ENCODE results near the gene ATAD1. TPM values are rescaled to one million over a fixed set of nuclear protein-coding genes. Genes with fewer than 3 reads are reported as not detected.

Gene ATAD1
- total and polyA plus RNA-seq, 9 donors, result 21.5 to 51.0 (median 39.1) TPM

DNA sequence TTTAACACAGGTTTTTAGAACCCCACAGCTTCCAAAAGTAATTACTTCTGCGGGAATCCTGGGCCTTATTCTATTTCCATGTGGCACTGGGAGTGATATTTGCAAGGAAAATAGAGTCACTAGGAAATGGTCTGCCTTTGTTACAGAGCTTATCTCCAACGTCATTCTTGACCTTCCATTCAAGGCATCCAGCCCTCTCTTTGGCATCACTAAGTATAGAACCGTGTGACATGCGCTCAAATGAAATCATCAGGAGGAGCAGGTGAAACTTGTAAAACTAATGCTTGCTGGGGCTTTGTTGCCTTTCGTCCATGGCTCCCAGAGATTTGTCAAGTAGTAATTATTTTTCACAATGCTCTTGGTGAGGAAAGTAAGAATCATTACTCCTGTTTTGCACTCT lies 84.9 kb downstream of the ATAD1 start:
- H3K36me3 ChIP-seq, result no peaks in the 10 kb centered on the region
- intact Hi-C loops (cut with DNase I), result loop anchor here in 3 of 4 donors (5.0 to 10.0 kb wide), 2 partner anchors 76 to 198 kb away; partner anchors contain the start of gene PAPSS2 (in 1 of the 3)
- 73 to 77% (median 76%) methylated on average over 5 of the region's 5 CpGs for WGBS, 3 donors
- no peak overlapping the region for H3K4me3 ChIP-seq
- no peaks in the 10 kb centered on the region for H3K27me3 ChIP-seq
- H3K27ac ChIP-seq, result no peak overlapping the region
- no peaks in the 10 kb centered on the region for H3K9me3 ChIP-seq
- peaks cover 3% of the 10 kb centered on the region for H3K4me1 ChIP-seq (ENCODE audit: insufficient read depth)
- TF ChIP-seq EP300 (IDR thresholded peaks at IDR 0.05) (no peak), POLR2A (IDR thresholded peaks at IDR 0.05) (no peak)
- TF ChIP-seq, protein P1, sequence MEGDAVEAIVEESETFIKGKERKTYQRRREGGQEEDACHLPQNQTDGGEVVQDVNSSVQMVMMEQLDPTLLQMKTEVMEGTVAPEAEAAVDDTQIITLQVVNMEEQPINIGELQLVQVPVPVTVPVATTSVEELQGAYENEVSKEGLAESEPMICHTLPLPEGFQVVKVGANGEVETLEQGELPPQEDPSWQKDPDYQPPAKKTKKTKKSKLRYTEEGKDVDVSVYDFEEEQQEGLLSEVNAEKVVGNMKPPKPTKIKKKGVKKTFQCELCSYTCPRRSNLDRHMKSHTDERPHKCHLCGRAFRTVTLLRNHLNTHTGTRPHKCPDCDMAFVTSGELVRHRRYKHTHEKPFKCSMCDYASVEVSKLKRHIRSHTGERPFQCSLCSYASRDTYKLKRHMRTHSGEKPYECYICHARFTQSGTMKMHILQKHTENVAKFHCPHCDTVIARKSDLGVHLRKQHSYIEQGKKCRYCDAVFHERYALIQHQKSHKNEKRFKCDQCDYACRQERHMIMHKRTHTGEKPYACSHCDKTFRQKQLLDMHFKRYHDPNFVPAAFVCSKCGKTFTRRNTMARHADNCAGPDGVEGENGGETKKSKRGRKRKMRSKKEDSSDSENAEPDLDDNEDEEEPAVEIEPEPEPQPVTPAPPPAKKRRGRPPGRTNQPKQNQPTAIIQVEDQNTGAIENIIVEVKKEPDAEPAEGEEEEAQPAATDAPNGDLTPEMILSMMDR (IDR thresholded peaks at IDR 0.05), result no peak
- DNase-seq, result no peak

DNA sequence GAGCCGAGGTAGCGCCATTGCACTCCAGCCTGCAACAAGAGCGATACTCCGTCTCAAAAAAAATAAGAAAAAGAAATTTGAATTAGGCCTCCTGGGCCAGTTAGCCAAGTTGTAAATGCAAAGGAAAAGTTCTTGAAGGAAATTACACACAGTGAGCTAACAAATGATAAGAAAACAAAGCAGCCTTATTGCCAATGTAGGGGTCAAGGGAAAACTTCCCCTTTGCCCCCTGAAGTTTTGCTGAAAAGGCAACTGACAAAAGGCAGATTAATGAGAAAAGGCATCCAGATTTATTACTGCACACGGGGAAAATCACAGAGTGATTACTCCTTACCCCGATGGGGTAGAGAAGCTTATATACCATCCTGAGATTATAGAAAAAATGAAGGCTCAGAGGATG lies 88.1 kb downstream of the ATAD1 start:
- no peak overlapping the region for H3K27ac ChIP-seq
- DNase-seq, result no peak
- WGBS, 3 donors, result 76 to 84% (median 81%) methylated on average over 6 of the region's 6 CpGs
- no peaks in the 10 kb centered on the region for H3K9me3 ChIP-seq
- no peak overlapping the region for H3K4me3 ChIP-seq
- H3K4me1 ChIP-seq (ENCODE audit: insufficient read depth), result peaks cover 2% of the 10 kb centered on the region
- no peaks in the 10 kb centered on the region for H3K36me3 ChIP-seq
- no peaks in the 10 kb centered on the region for H3K27me3 ChIP-seq
- intact Hi-C loops (cut with DNase I), result loop anchor here in 3 of 4 donors (5.0 to 10.0 kb wide), 2 partner anchors 73 to 195 kb away; partner anchors contain the start of gene PAPSS2 (in 1 of the 3)
- TF ChIP-seq, protein P1 (IDR thresholded peaks at IDR 0.05), result no peak
- no peak for TF ChIP-seq POLR2A (IDR thresholded peaks at IDR 0.05)
- TF ChIP-seq EP300 (IDR thresholded peaks at IDR 0.05), result no peak

DNA sequence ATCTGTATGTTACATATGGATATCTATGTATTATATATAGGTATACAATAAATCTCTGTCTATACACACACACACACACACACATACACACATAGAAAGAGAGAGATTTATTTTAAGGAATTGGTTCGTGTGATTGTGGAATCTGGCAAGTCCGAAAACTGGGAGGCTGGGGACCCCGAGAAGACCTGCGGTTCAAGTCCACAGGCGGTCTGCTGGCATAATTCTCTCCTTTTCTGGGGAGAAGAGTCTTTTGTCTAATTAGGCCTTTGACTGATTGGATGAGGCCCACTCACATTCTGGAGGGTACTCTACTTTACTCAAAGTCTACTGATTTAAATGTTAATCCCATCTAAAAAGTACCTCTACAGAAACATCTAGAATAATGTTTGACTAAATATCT lies 93.2 kb downstream of the ATAD1 start:
- Histone ChIP-seq H3K4me1 (ENCODE audit: insufficient read depth) (no peaks in the 10 kb centered on the region), H3K4me3 (no peak overlapping the region), H3K9me3 (no peaks in the 10 kb centered on the region), H3K27me3 (no peaks in the 10 kb centered on the region), H3K36me3 (no peaks in the 10 kb centered on the region), H3K27ac (no peak overlapping the region)
- DNase-seq, result no peak
- WGBS, 3 donors, result 96 to 98% (median 97%) methylated on average over 5 of the region's 5 CpGs
- TF ChIP-seq EP300 (IDR thresholded peaks at IDR 0.05) (no peak), POLR2A (IDR thresholded peaks at IDR 0.05) (no peak)
- TF ChIP-seq, protein P1 (IDR thresholded peaks at IDR 0.05), result no peak
- intact Hi-C loops (cut with DNase I), result no loop called here

GRCh38 chr10:87723500-87723899 lies 94.5 kb downstream of the ATAD1 start:
- H3K9me3 ChIP-seq, result no peaks in the 10 kb centered on the region
- no peak overlapping the region for H3K4me3 ChIP-seq
- no peak overlapping the region for H3K27ac ChIP-seq
- intact Hi-C loops (cut with DNase I), result no loop called here
- H3K4me1 ChIP-seq (ENCODE audit: insufficient read depth), result no peaks in the 10 kb centered on the region
- no peak for DNase-seq
- no peaks in the 10 kb centered on the region for H3K36me3 ChIP-seq
- 61 to 81% (median 73%) methylated on average over 6 of the region's 6 CpGs for WGBS, 3 donors
- TF ChIP-seq EP300 (IDR thresholded peaks at IDR 0.05) (no peak), POLR2A (IDR thresholded peaks at IDR 0.05) (no peak)
- TF ChIP-seq, protein P1 (IDR thresholded peaks at IDR 0.05), result no peak
- H3K27me3 ChIP-seq, result no peaks in the 10 kb centered on the region
